ENCODE measurements around the gene ANKRD42. TPM values are rescaled to one million over a fixed set of nuclear protein-coding genes. Genes with fewer than 3 reads are reported as not detected.

ANKRD42 gene
- total and polyA plus RNA-seq, 2 of the 8 experiments (the other 6 are each of a cell fraction or from before 2014, with no cell fraction given): 2.0 to 5.5 TPM

DNA sequence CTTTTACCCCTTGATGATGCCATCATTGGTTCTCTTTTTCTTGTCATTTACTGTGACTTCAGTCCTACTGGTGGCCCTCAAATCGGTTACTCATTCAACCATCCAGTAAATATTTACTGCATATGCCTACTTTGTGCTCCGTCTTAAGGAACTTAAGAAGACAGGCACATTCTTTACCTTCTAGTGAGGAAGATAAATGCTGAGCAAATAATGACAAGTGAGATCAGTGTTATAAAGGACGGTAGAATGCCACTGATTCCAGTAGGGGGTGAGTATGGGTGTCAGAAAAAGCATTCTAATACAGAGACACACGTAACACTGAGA, 1.6 kb downstream of the ANKRD42 start:
- H4K5ac ChIP-seq (ENCODE audit: insufficient read length, low read depth, low read length): no peak overlapping the region
- 0 out of 2 replicates have a peak, but pooled peaks cover 4% of the 10 kb centered on the region for H3K79me1 ChIP-seq (ENCODE audit: low read depth, low read length)
- DNase-seq (ENCODE audit: low read depth in 1 of 2, low spot score in 2 of 2) (no peak), FAIRE-seq (no peak)
- H3K18ac ChIP-seq (ENCODE audit: extremely low read depth, low read length): no peak overlapping the region
- peaks cover 0 to 2% (median 0%) of the 10 kb centered on the region in 4 experiments; a peak in 1 of 7 replicates for H3K4me1 ChIP-seq (replicated peaks in 1 of 4; ENCODE audit: control insufficient read depth in 3 of 4, insufficient read depth in 4 of 4, low read length in 3 of 4)
- no peak overlapping the region for H3K14ac ChIP-seq (ENCODE audit: insufficient read length)
- no peak overlapping the region for H2BK12ac ChIP-seq (ENCODE audit: low read depth, low read length)
- no peak overlapping the region for H4K8ac ChIP-seq (ENCODE audit: extremely low read depth, insufficient read depth, low read length)
- no peak overlapping the region for H2BK15ac ChIP-seq (ENCODE audit: low read length)
- no peak overlapping the region for H2AK5ac ChIP-seq (ENCODE audit: low read depth, low read length)
- ChIA-PET POLR2A (ENCODE audit: partially characterized antibody) (interaction anchor here (1.0 to 3.6 kb wide), 3 partner anchors 14 to 294 kb away, joined by 3 to 17 read pairs (median 3); partner anchors contain the start of genes DDIAS and PCF11), CTCF (ENCODE audit: partially characterized antibody) (no interaction called here)
- H3K79me2 ChIP-seq (ENCODE audit: control insufficient read depth in 1 of 2, insufficient read depth in 2 of 2, low read length in 2 of 2): peaks cover 5 to 16% of the 10 kb centered on the region in 2 experiments
- H3K36me3 ChIP-seq (ENCODE audit: control insufficient read depth in 2 of 4, insufficient read depth in 4 of 4, low read length in 3 of 4): peaks cover 4 to 21% (median 9%) of the 10 kb centered on the region in 4 experiments; a peak in 7 of 8 replicates
- no peak overlapping the region for H3K9ac ChIP-seq (replicated peaks in 1 of 4; ENCODE audit: extremely low read depth in 1 of 4, low read depth in 3 of 4, low read length in 3 of 4)
- no peak overlapping the region for H3K27ac ChIP-seq (ENCODE audit: low read depth, low read length)
- no peaks in the 10 kb centered on the region for H4K20me1 ChIP-seq (replicated peaks in 1 of 2; ENCODE audit: control insufficient read depth in 1 of 2, insufficient read depth in 2 of 2, low read length in 2 of 2)
- 70% methylated on average over 4 of the region's 4 CpGs; no CpG with 5 or more reads in 1 of the 2 experiments for WGBS, 2 experiments (ENCODE audit: extremely low coverage in 1 of 2, insufficient coverage in 1 of 2, insufficient read length in 1 of 2, insufficient replicate concordance in 2 of 2, low coverage in 1 of 2, low lambda C conversion rate in 2 of 2, missing lambda C conversion rate in 1 of 2)
- H3K4ac ChIP-seq (replicated peaks; ENCODE audit: insufficient read length, low read depth, low read length): no peak overlapping the region
- H3K23me2 ChIP-seq (ENCODE audit: low read depth, low read length): peaks cover 10% of the 10 kb centered on the region
- no peak overlapping the region for H4K91ac ChIP-seq (replicated peaks; ENCODE audit: insufficient read length, low read length)
- no peak overlapping the region for H3K23ac ChIP-seq (ENCODE audit: insufficient read length)
- H3K27me3 ChIP-seq (replicated peaks in 1 of 4; ENCODE audit: control insufficient read depth in 3 of 4, extremely low read depth in 1 of 4, insufficient read depth in 3 of 4, low read length in 3 of 4): peaks cover 0 to 2% (median 0%) of the 10 kb centered on the region in 4 experiments; a peak in 2 of 7 replicates
- H2AFZ ChIP-seq (ENCODE audit: low read length): no peak overlapping the region
- H2BK120ac ChIP-seq (replicated peaks; ENCODE audit: low read depth, low read length): no peak overlapping the region
- no peak overlapping the region for H2BK5ac ChIP-seq (ENCODE audit: low read depth, low read length)
- peak overlapping the region; percentile 97; a peak in 3 of 4 replicates for H3K4me2 ChIP-seq (ENCODE audit: insufficient read depth in 1 of 2, low read depth in 2 of 2, low read length in 2 of 2)
- H3K4me3 ChIP-seq (ENCODE audit: extremely low read depth in 1 of 4, insufficient read depth in 2 of 4, low read depth in 3 of 4, low read length in 4 of 4): peak overlapping the region in 2 of 4 experiments; percentile 65 to 99; a peak in 3 of 8 replicates
- H3K56ac ChIP-seq (replicated peaks; ENCODE audit: insufficient read length, low read depth, low read length): no peak overlapping the region
- H3K9me3 ChIP-seq (ENCODE audit: insufficient read depth in 2 of 2, low read depth in 1 of 2, low read length in 1 of 2): no peaks in the 10 kb centered on the region
- H2BK20ac ChIP-seq (ENCODE audit: low read length): no peak overlapping the region
- no peak for TF ChIP-seq EGR1 (IDR thresholded peaks at IDR 0.05; ENCODE audit: borderline replicate concordance, low read depth, low read length)
- no peak for TF ChIP-seq CBX5 (IDR thresholded peaks at IDR 0.05; ENCODE audit: low read depth, low read length)
- TF ChIP-seq, protein P1, sequence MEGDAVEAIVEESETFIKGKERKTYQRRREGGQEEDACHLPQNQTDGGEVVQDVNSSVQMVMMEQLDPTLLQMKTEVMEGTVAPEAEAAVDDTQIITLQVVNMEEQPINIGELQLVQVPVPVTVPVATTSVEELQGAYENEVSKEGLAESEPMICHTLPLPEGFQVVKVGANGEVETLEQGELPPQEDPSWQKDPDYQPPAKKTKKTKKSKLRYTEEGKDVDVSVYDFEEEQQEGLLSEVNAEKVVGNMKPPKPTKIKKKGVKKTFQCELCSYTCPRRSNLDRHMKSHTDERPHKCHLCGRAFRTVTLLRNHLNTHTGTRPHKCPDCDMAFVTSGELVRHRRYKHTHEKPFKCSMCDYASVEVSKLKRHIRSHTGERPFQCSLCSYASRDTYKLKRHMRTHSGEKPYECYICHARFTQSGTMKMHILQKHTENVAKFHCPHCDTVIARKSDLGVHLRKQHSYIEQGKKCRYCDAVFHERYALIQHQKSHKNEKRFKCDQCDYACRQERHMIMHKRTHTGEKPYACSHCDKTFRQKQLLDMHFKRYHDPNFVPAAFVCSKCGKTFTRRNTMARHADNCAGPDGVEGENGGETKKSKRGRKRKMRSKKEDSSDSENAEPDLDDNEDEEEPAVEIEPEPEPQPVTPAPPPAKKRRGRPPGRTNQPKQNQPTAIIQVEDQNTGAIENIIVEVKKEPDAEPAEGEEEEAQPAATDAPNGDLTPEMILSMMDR (IDR thresholded peaks at IDR 0.05; ENCODE audit: control extremely low read depth in 1 of 3, insufficient read depth in 1 of 3, low read depth in 1 of 3, low read length in 3 of 3): no peak
- no peak for TF ChIP-seq RAD21 (IDR thresholded peaks at IDR 0.05 in 1 of 2, conservative IDR thresholded peaks at IDR 0.05 in 1 of 2; ENCODE audit: low read depth in 2 of 2, low read length in 2 of 2)
- no peak for TF ChIP-seq MAFK (IDR thresholded peaks at IDR 0.05; ENCODE audit: low read depth, low read length)
- no peak for TF ChIP-seq POLR2A (IDR thresholded peaks at IDR 0.05; ENCODE audit: control extremely low read depth in 1 of 2, low read depth in 2 of 2, low read length in 2 of 2)
- no peak for TF ChIP-seq CHD2 (IDR thresholded peaks at IDR 0.05; ENCODE audit: low read length)
- TF ChIP-seq SUZ12 (IDR thresholded peaks at IDR 0.05; ENCODE audit: low read length): no peak
- TF ChIP-seq, protein P2, sequence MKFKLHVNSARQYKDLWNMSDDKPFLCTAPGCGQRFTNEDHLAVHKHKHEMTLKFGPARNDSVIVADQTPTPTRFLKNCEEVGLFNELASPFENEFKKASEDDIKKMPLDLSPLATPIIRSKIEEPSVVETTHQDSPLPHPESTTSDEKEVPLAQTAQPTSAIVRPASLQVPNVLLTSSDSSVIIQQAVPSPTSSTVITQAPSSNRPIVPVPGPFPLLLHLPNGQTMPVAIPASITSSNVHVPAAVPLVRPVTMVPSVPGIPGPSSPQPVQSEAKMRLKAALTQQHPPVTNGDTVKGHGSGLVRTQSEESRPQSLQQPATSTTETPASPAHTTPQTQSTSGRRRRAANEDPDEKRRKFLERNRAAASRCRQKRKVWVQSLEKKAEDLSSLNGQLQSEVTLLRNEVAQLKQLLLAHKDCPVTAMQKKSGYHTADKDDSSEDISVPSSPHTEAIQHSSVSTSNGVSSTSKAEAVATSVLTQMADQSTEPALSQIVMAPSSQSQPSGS (IDR thresholded peaks at IDR 0.05; ENCODE audit: low read length): no peak

All from H1 (cell line).